PC-3 (cell line): ENCODE results near the gene TGM5. TPM values are rescaled to one million over a fixed set of nuclear protein-coding genes. Genes with fewer than 3 reads are reported as not detected.

Experiments
- ATAC-seq: fragments of 200-7000 bp; cut with Tn5 transposase; 2 replicates; pipeline ENCODE4 v1.9.1; 2020; ENCODE audit warnings: mild to moderate bottlenecking, moderate library complexity
- BruUV-seq: library from RNA; stranded (reverse); fragments of 400-500 nt; replicated peaks from 2 replicates; lab custom pipeline; 2021; lab: Mats Ljungman, UMichigan
- CTCF ChIA-PET: fragments of 300-600 bp; sonication (Branson Sonifier 250); formaldehyde crosslinking; loops from one replicate; lab custom pipeline; 2022; ENCODE audit warnings: antibody characterized with exemption; lab: Charles Lee
- POLR2A ChIA-PET: fragments of 300-600 bp; sonication (Branson Sonifier 250); formaldehyde crosslinking; loops from one replicate; lab custom pipeline; 2022; ENCODE audit warnings: antibody characterized with exemption; ENCODE audit not compliant: unreplicated experiment; lab: Charles Lee
- DNase-seq: peaks from one replicate; pipeline ENCODE4 v3.0.0-alpha.2; 2015
- H2AFZ ChIP-seq: fragments of 300-600 bp; sonication (generic); 2 replicates; pipeline ENCODE4 v1.6.0; 2016; ENCODE audit warnings: antibody characterized with exemption, low read length
- H3F3A ChIP-seq: fragments of 300-600 bp; sonication (generic); one replicate; pipeline ENCODE4 v1.6.0; 2017; ENCODE audit warnings: antibody characterized with exemption, low read length, control low read depth, mild to moderate bottlenecking; ENCODE audit not compliant: unreplicated experiment
- H3K27ac ChIP-seq: fragments of 300-600 bp; sonication (generic); 2 replicates; pipeline ENCODE4 v1.5.1; 2016; ENCODE audit warnings: mild to moderate bottlenecking, low read length
- H3K27me3 ChIP-seq: fragments of 300-600 bp; sonication (generic); 2 replicates; pipeline ENCODE4 v1.6.1; 2016; ENCODE audit warnings: low read length, mixed read lengths
- H3K36me3 ChIP-seq: fragments of 300-600 bp; sonication (generic); 2 replicates; pipeline ENCODE4 v1.6.1; 2016; ENCODE audit warnings: low read depth, mixed run types, low read length, mixed read lengths
- H3K4me1 ChIP-seq: fragments of 300-600 bp; sonication (generic); 2 replicates; pipeline ENCODE4 v1.5.1; 2016; ENCODE audit warnings: low read length; ENCODE audit not compliant: insufficient read depth
- H3K4me2 ChIP-seq: fragments of 300-600 bp; sonication (generic); 2 replicates; pipeline ENCODE4 v1.6.0; 2016; ENCODE audit warnings: low read length
- H3K4me3 ChIP-seq: fragments of 300-600 bp; sonication (generic); 2 replicates; pipeline ENCODE4 v1.5.1; 2016; ENCODE audit warnings: mild to moderate bottlenecking, low read length, mixed read lengths
- H3K79me2 ChIP-seq: fragments of 300-600 bp; sonication (generic); 2 replicates; pipeline ENCODE4 v1.6.1; 2017; ENCODE audit warnings: low read length, mixed read lengths
- H3K9ac ChIP-seq: fragments of 300-600 bp; sonication (generic); 2 replicates; pipeline ENCODE4 v1.6.0; 2016; ENCODE audit warnings: mild to moderate bottlenecking, low read length
- H3K9me2 ChIP-seq: fragments of 300-600 bp; sonication (generic); replicated peaks from 2 replicates; pipeline ENCODE4 v1.6.1; 2016; ENCODE audit warnings: mixed run types, low read length, mixed read lengths
- H3K9me3 ChIP-seq: fragments of 300-600 bp; sonication (generic); 2 replicates; pipeline ENCODE4 v1.6.1; 2016; ENCODE audit warnings: low read length, mixed read lengths
- H4K20me1 ChIP-seq: fragments of 300-600 bp; sonication (generic); 2 replicates; pipeline ENCODE4 v1.6.1; 2016; ENCODE audit warnings: low read length, mixed read lengths
- CTCF ChIP-seq: fragments of 300-600 bp; sonication (generic); conservative IDR thresholded peaks from 2 replicates; pipeline ENCODE4 v1.5.1; 2017; ENCODE audit warnings: antibody characterized with exemption, low read depth, mild to moderate bottlenecking, low read length
- EZH2 ChIP-seq: fragments of 300-600 bp; sonication (generic); IDR thresholded peaks from one replicate; pipeline ENCODE4 v1.6.1; 2017; ENCODE audit warnings: antibody characterized with exemption, mild to moderate bottlenecking, low read length; ENCODE audit not compliant: unreplicated experiment
- EZH2phosphoT487 ChIP-seq: fragments of 300-600 bp; sonication (generic); IDR thresholded peaks from 2 replicates; pipeline ENCODE4 v1.6.1; 2018; ENCODE audit warnings: mild to moderate bottlenecking, antibody characterized with exemption, low read length, borderline replicate concordance
- intact Hi-C: fragments of 100-400 bp; cut with micrococcal nuclease; formaldehyde crosslinking; loops from 2 replicates; pipeline ENCODE4 v1.9.0; 2023
- total RNA-seq: library from RNA; depleted of rRNA; stranded (reverse); fragments of >200 nt; gene quantifications from 2 replicates; pipeline ENCODE4 v1.2.3, GENCODE V29; 2014

The TGM5 gene
- total RNA-seq, 1 experiment from 2014 or later = not detected

GRCh38 chr15:43270676-43271306, 4.1 kb upstream of the TGM5 start:
- Histone ChIP-seq H2AFZ (no peak overlapping the region), H3K4me1 (peaks cover 3% of the 10 kb centered on the region; the same call in 1 of the 2 replicates), H3K27me3 (peaks cover 13% of the 10 kb centered on the region), H3K9me2 (no peaks in the 10 kb centered on the region), H4K20me1 (no peaks in the 10 kb centered on the region), H3K36me3 (no peaks in the 10 kb centered on the region), H3K27ac (no peak overlapping the region), H3K79me2 (no peaks in the 10 kb centered on the region), H3F3A (no peaks in the 10 kb centered on the region), H3K9ac (no peak overlapping the region), H3K4me2 (no peak overlapping the region), H3K9me3 (no peaks in the 10 kb centered on the region), H3K4me3 (no peak overlapping the region)
- CTCF ChIA-PET = no interaction called here
- TF ChIP-seq EZH2phosphoT487 (no peak), EZH2 (no peak), CTCF (no peak)
- ATAC-seq (no peak), DNase-seq (no peak)
- intact Hi-C loops = no loop called here
- POLR2A ChIA-PET = no interaction called here
- BruUV-seq = no TSS peak

- intact Hi-C loops = no loop called here
- no peak overlapping the region for H3K27ac ChIP-seq
- no peak for DNase-seq
- ChIA-PET POLR2A (no interaction called here), CTCF (interaction anchor here (0.6 kb wide), 1 partner anchor 367 kb away, joined by 3 read pairs; no protein-coding TSS in a partner anchor)
- no peaks in the 10 kb centered on the region for H3F3A ChIP-seq
- no peaks in the 10 kb centered on the region for H3K36me3 ChIP-seq
- no peaks in the 10 kb centered on the region for H3K79me2 ChIP-seq
- peaks cover 17% of the 10 kb centered on the region for H3K27me3 ChIP-seq
- no peak overlapping the region for H3K9ac ChIP-seq
- no TSS peak for BruUV-seq
- TF ChIP-seq EZH2 = no peak
- no peak for TF ChIP-seq EZH2phosphoT487
- TF ChIP-seq CTCF = no peak
- no peaks in the 10 kb centered on the region for H3K9me3 ChIP-seq
- H4K20me1 ChIP-seq = no peaks in the 10 kb centered on the region
- ATAC-seq = no peak
- H3K4me1 ChIP-seq = peaks cover 3% of the 10 kb centered on the region; the same call in 1 of the 2 replicates
- no peak overlapping the region for H3K4me3 ChIP-seq
- H3K4me2 ChIP-seq = no peak overlapping the region
- H3K9me2 ChIP-seq = no peaks in the 10 kb centered on the region
- H2AFZ ChIP-seq = no peak overlapping the region
Measured at GRCh38 chr15:43270113-43270665, 3.5 kb upstream of the TGM5 start.
